ENCODE data around the gene FOXF2.

DNA sequence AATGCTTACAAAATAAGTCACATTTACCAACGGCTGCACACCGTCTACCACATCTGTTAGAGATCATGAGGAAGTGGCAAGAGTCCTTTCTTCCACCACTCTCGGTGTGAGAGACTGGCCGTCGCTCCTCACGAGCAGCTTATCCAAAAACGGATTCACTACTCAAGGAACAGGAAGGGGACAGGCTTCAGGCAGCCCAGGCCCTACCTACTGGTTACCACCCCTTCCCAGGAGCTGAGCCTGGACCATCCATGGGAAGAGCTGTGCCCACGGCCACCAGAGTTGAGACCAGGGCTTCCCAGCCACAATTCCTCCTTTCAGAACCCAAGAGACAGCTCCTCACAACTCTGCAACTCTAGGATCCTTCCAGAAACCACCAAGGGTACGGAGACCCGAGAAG is 37.0 kb downstream of the FOXF2 start:
- TF ChIP-seq, protein P1, sequence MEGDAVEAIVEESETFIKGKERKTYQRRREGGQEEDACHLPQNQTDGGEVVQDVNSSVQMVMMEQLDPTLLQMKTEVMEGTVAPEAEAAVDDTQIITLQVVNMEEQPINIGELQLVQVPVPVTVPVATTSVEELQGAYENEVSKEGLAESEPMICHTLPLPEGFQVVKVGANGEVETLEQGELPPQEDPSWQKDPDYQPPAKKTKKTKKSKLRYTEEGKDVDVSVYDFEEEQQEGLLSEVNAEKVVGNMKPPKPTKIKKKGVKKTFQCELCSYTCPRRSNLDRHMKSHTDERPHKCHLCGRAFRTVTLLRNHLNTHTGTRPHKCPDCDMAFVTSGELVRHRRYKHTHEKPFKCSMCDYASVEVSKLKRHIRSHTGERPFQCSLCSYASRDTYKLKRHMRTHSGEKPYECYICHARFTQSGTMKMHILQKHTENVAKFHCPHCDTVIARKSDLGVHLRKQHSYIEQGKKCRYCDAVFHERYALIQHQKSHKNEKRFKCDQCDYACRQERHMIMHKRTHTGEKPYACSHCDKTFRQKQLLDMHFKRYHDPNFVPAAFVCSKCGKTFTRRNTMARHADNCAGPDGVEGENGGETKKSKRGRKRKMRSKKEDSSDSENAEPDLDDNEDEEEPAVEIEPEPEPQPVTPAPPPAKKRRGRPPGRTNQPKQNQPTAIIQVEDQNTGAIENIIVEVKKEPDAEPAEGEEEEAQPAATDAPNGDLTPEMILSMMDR (IDR thresholded peaks at IDR 0.05), result no peak
- TF ChIP-seq POLR2A (IDR thresholded peaks at IDR 0.05), result no peak

Data from adrenal gland (tissue), 5 donors.